CMK (cell line): ENCODE measurements around the gene LARP1B.
"Not testable (repeated sequence)": the region's sequence is repeated elsewhere in the genome, so short reads cannot be mapped to it uniquely, and the experiment has no call there.

Experiments
- DNase-seq: peaks from one replicate; pipeline ENCODE4 v3.0.0-alpha.2; 2010; ENCODE audit warnings: low read depth

Gene LARP1B

GRCh38 chr4:128225148-128225547 lies 164.0 kb downstream of the LARP1B start:
- no peak for DNase-seq

DNA sequence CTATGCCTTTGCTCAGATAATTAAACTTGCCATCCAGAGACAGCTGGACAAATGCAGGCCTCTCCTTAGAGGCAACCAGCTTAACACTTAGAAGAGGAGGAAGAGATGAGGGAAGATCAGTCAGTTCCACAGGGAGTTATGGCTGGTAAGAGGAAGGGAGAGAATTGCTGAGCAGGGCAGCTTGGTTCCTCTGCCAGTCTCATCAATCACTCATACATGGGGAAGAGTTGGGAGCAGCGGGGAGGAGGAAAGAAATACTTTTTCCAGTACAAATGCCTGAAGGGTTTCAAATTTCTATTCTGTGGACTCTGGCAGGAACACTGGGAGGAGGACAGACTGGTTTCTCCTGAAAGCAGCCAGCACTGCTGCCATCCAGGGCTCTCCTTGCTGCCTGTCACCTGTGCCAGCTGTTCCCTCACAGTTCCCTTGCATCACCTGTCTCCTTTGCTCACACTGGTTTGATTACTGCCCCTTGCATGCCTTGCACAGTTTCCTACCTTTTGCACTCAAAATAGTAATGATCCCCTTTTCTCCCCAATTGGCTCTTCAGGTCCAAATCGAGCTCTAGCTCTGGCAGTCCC lies 167.0 kb downstream of the LARP1B start:
- no peak for DNase-seq

DNA sequence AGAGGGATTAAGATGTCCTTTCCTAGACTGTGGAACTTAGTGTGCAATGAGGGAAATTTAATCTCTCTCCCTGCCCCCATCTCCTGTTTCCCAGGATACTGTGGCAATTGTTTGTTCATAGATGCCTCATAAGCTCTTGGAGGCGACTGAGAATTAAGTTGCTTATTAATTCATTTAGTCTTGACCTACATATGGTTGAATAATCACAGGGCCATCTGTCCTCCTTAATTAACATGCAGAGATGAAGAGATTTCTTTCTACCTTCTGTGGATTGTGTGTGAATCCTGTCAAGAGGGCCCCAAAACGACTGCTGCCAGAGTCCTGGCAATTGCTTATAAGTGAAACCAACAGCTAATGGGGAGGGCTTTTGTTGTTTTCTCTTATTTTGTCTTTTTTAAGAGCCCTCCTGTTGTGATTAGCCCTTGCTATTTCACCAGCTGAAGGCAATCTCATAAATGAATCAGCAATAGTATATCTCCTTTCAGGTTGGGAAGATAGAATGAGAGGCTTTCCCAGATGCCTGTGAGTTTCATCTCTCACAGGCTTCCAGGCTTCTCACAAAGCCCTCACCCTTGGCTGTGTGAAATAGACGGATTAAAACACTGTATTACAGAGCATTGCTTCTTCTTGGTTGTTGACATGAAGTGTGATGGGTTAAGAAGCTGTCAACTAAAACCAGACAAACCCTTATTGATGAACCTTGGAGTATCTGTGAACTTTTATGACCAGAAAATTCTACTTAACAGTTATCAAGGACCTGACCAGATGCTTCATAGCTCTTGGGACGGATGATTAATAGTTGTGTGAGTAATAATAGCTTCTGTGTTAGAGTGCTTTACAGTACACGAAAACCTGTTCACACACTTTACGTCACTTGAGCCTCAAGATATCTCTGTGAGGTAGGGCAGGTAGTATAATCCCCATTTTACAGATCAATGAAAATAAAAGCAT lies 168.0 kb downstream of the LARP1B start:
- DNase-seq: no peak

GRCh38 chr4:128232719-128233118 lies 171.6 kb downstream of the LARP1B start:
- DNase-seq: no peak

- DNase-seq: no peak
These were observed 173.7 kb downstream of the LARP1B start for GRCh38 chr4:128234836-128235235.

DNA sequence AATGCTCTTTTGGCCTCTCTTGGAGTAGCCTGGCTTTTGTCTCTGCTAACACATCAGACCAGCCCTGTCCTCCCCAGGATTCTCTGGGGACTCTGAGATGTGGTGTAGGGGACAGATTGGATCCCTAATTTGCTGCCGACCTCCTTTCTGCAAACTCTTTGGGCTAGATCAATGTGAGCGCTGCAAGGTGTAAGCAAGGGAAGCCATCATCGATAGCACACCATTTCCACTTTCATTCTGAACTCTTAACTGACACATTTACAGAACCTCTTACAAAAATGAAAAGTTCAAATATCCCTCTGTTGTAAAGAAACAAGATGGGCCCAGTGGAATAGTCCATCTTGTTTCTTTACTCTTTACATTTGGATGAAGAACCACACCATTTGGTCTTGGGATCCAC lies 179.9 kb downstream of the LARP1B start:
- no peak for DNase-seq

DNA sequence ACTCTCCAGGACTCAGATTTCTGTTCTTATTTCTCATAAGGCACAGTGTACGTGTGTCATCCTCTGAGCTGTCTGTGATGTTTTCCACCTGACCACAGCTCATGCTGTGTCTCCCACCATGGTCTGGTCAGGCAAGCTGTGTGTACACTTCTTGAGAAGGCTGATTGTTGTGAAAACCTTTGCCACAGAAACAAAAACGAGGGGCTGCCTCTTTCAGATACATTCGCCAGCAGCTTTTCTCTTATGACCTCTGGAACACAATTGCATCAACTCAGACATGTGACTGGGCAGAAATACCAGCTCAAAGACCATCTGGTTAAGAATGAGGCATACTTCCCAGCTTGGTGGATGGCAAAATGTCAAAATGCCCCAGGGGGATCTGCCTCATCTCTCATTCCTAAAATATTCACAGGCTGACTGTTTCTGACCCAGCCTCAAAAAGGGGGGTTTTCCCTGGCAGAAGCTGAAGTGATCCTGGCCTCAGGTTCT lies 180.4 kb downstream of the LARP1B start:
- no peak for DNase-seq

DNA sequence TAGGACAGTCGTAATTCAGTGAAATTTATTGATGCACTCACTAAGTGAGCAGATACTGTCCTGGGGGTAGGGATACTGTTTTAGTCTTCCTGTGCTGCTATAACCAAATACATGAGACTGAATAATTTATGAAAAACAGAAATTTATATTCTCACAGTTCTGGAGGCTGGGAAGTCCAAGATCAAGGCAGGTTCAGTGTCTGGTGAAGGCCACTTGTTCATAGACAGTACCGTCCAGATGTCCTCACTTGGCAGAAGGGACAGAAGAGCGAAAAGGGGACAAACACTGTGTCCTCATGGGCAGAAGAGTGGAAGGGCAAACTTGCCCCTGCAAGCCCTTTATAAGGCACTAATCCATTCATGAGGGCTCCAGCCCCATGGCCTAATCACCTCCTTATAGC lies 180.9 kb downstream of the LARP1B start:
- DNase-seq: no peak

- no peak for DNase-seq
These were observed 181.5 kb downstream of the LARP1B start for GRCh38 chr4:128242601-128243000.

- DNase-seq: no peak
These were observed 183.3 kb downstream of the LARP1B start for GRCh38 chr4:128244379-128244778.

DNA sequence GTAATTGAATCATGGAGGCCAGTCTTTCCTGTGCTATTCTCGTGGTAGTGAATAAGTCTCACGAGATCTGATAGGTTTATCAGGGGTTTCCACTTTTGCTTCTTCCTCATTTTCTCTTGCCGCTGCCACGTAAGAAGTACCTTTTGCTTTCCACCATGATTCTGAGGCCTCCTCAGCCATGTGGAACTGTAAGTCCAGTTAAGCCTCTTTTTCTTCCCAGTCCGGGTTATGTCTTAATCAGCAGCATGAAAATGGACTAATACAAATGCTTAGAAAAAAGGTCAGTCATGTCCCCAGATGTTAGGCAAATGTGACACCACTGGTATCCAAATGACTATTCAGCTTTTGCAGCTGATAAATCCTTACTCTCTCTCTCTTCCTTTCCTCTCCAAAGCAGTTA lies 184.3 kb downstream of the LARP1B start:
- not testable (repeated sequence) for DNase-seq

DNA sequence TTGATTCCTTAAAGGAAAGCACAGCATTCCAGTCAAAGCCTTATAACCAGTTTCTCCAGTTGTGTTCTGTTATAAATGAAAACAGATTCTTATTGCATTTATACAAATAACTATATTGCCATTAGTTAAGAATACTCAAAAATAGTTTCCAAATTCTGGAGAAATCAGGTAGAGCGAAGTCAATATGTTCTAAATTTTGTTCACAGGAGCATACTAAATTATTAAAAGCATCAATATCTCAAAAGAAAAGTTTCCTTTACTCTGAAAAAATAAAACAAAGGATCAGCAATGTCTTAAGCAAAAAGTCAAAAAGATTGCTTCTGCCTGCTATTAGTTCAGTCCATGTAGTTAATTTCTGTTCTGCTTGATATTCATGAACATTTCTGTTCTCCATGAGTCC lies 186.8 kb downstream of the LARP1B start:
- DNase-seq: no peak

- DNase-seq: peak; percentile 18
These were observed 188.9 kb downstream of the LARP1B start for GRCh38 chr4:128249787-128250668.

DNA sequence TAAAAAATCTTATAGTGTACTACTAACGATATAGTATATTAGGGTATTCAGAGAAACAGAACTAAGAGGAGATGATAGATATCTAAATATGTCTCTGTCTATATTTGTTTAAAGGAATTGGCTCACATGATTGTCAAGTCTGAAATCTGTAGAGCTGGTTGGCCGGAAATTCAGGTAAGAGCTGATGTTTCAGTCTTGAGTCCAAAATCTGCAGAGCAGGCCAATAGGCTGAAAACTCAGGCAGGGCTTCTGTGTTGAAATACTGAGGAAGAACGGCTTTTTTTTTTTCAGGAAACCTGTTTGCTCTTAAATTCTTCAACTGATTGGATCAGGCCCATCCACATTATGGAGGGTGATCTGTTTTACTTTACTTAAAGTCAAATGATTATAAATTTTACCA lies 194.8 kb downstream of the LARP1B start:
- no peak for DNase-seq

GRCh38 chr4:128256539-128256938 lies 195.4 kb downstream of the LARP1B start:
- no peak for DNase-seq

- not testable (repeated sequence) for DNase-seq
These were observed 197.1 kb downstream of the LARP1B start for GRCh38 chr4:128258166-128258565.

DNA sequence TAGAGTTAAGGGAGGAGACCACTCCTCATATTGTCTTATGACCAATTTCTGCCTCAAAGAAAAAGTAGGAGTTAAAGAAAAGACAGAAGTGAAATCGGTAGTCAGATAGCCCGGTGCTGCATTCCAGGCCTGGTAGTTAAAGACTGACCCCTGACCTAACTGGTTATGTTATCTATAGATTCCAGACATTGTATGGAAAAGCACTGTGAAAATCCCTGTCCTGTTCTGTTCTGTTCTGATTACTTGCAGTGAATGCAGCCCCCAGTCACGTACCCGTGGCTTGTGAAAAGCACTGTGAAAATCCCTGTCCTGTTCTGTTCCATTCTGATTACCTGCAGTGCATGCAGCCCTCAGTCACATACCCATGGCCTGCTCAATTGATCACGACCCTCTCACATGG lies 198.8 kb downstream of the LARP1B start:
- DNase-seq: not testable (repeated sequence)
